HG03432 (cell line): ENCODE data around the gene TMEM150B.

Experiments used
- ATAC-seq: cut with Tn5 transposase; IDR thresholded peaks from one replicate; pipeline ENCODE4 v1.9.1; 2021; ENCODE audit warnings: mild to moderate bottlenecking, moderate library complexity; ENCODE audit not compliant: unreplicated experiment

TMEM150B gene

GRCh38 chr19:55325172-55325571, at the start of gene TMEM150B:
TMEM150B (minus strand) TSS chr19:55325341; CDS start chr19:55321036, 4,305 bp downstream.
- no peak for ATAC-seq

- no peak for ATAC-seq
These were observed 49.0 kb upstream of the TMEM150B start for GRCh38 chr19:55373993-55374757.

GRCh38 chr19:55373306-55373992, 48.3 kb upstream of the TMEM150B start:
- no peak for ATAC-seq

- ATAC-seq = no peak
These were observed 47.4 kb upstream of the TMEM150B start for GRCh38 chr19:55372316-55373081.

GRCh38 chr19:55370305-55370988, 45.3 kb upstream of the TMEM150B start, which contains the start of gene IL11:
IL11 (minus strand) TSS chr19:55370463; CDS start chr19:55370310, 153 bp downstream.
- no peak for ATAC-seq

- ATAC-seq = no peak
These were observed 44.6 kb upstream of the TMEM150B start for GRCh38 chr19:55369653-55370304.

GRCh38 chr19:55368701-55369563, 43.8 kb upstream of the TMEM150B start:
- no peak for ATAC-seq

- no peak for ATAC-seq
These were observed 43.0 kb upstream of the TMEM150B start for GRCh38 chr19:55368106-55368505.

GRCh38 chr19:55366790-55367189, 41.6 kb upstream of the TMEM150B start:
- no peak for ATAC-seq

- ATAC-seq = no peak
These were observed 40.8 kb upstream of the TMEM150B start for GRCh38 chr19:55365964-55366363.

GRCh38 chr19:55365245-55365644, 40.1 kb upstream of the TMEM150B start:
- ATAC-seq = no peak

- ATAC-seq = no peak
These were observed 38.0 kb upstream of the TMEM150B start, which contains the start of gene GARIN5B for GRCh38 chr19:55362990-55363716. GARIN5B (minus strand) TSS chr19:55363260; CDS start chr19:55363066, 194 bp downstream.

GRCh38 chr19:55362174-55362989, 37.2 kb upstream of the TMEM150B start:
- no peak for ATAC-seq

- ATAC-seq = no peak
These were observed 35.8 kb upstream of the TMEM150B start for GRCh38 chr19:55360902-55361301.

GRCh38 chr19:55358943-55359908, 34.1 kb upstream of the TMEM150B start:
- no peak for ATAC-seq

GRCh38 chr19:55358493-55358892, 33.4 kb upstream of the TMEM150B start:
- ATAC-seq = no peak
